Epithelial cell of esophagus (primary cell): ENCODE measurements around the gene POU2AF3.

Source experiments
- DNase-seq: peaks from one replicate; pipeline ENCODE4 v3.0.0; 2010; ENCODE audit warnings: low read depth
- H3K4me3 ChIP-seq: 2 replicates; pipeline ENCODE4 v1.5.1; 2011; ENCODE audit warnings: mild to moderate bottlenecking, low read length, control low read depth
- TF ChIP-seq, protein P1 (sequence below): IDR thresholded peaks from 2 replicates; pipeline ENCODE4 v1.5.1; 2011; ENCODE audit warnings: low read depth, mild to moderate bottlenecking, low read length, control low read depth, inconsistent platforms; ENCODE audit not compliant: insufficient read depth; ENCODE audit errors: missing control alignments

The POU2AF3 gene

DNA sequence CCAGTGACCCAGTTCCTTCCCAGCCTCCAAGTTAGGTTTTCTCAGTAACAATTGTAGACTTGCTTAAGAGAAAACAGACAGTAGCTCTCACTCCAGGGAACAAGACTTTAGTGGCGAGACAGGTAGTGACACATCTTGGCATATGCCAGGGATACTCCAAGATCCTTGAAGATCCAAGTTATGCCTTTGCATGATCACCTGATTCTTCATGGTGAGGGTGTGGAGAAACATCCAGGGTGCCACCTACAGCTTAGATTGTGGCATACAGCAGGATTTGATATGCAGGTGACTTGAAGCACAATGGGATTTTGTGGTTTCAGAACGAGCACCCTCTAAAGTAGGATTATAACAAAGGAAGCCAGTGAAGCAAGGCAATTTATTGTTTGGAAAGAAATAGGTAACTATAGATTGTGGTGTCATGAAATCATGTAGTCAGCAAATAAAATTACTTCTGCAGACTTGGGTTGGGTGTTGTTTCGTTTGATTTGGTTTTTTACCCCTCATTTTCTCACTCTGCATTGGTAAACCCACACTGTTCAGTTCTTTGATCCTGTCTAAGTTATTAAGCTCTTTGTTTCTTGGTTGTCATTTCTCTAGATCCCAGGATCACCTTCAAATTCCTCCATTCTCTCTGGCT is 9.2 kb downstream of the POU2AF3 start:
- TF ChIP-seq, protein P1, sequence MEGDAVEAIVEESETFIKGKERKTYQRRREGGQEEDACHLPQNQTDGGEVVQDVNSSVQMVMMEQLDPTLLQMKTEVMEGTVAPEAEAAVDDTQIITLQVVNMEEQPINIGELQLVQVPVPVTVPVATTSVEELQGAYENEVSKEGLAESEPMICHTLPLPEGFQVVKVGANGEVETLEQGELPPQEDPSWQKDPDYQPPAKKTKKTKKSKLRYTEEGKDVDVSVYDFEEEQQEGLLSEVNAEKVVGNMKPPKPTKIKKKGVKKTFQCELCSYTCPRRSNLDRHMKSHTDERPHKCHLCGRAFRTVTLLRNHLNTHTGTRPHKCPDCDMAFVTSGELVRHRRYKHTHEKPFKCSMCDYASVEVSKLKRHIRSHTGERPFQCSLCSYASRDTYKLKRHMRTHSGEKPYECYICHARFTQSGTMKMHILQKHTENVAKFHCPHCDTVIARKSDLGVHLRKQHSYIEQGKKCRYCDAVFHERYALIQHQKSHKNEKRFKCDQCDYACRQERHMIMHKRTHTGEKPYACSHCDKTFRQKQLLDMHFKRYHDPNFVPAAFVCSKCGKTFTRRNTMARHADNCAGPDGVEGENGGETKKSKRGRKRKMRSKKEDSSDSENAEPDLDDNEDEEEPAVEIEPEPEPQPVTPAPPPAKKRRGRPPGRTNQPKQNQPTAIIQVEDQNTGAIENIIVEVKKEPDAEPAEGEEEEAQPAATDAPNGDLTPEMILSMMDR: no peak
- no peak for DNase-seq
- H3K4me3 ChIP-seq: no peak overlapping the region

DNA sequence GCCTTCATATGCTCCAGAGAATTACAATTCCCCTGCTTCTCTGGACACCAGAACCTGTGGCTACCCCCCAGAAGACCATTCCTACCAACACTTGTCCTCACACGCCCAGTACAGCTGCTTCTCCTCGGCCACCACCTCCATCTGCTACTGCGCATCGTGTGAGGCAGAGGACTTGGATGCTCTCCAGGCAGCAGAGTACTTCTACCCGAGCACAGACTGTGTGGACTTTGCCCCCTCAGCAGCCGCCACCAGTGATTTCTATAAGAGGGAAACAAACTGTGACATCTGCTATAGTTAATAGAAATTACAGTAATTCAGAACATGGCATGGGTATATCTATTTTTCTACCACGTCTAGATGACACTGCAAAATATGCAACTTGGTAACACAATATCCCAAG is 9.8 kb downstream of the POU2AF3 start:
- no peak for DNase-seq

DNA sequence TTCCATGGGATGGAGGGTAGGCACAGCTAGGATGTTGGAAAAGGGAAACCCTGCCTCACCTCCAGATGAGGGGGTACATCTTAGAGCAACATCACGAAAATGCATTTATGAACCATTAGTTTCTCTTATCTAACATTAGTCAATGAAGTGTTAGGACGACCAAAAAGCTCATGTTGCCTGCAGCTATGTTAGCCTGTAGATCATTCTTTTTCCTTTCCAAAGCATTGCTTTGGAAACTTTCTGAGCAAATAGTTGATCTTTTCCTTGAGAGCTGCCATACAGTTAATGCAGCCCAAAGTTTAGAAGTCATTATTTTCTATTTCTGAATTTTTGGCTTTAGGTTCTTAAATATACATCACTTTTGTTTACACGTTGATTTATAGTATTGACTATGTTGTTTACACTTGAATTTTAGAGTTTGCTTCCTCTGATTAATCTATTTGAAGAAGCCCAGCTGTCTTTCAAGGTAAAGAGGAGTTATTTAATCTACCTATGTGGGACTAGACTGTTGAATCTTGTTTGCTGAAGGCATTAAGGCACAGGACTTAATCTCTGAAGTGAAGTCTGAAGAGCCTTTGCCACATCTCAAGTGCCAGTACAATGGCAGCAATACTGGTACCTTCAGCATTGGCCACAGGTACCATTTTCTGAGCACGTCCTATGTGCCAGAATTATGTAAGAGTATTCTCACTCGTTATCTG is 11.0 kb downstream of the POU2AF3 start:
- no peak for DNase-seq
- no peak overlapping the region for H3K4me3 ChIP-seq
- TF ChIP-seq, protein P1: no peak

More for the DNA sequence above, 9.8 kb downstream of the POU2AF3 start:
- no peak overlapping the region for H3K4me3 ChIP-seq
- TF ChIP-seq, protein P1: no peak

DNA sequence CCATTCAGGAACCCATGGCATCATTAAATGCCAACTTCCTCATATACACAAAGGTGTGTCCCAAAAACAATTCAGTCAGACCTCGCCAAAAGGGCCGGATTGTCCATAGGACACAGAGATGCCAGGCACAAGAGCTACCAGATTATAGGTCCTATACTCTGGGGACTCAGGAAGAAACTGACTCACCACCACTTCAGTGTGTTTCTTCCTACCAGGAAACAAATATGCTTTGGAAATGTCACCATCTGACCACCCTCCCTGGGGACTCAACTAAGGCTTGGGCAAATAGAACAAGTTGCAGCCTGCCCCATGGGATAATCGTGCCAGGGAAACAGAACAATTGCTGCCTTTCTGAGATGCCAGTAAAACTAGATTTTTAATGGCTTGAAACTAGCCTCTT is 11.7 kb downstream of the POU2AF3 start:
- peak; percentile 56 for DNase-seq
- TF ChIP-seq, protein P1: no peak
- no peak overlapping the region for H3K4me3 ChIP-seq

DNA sequence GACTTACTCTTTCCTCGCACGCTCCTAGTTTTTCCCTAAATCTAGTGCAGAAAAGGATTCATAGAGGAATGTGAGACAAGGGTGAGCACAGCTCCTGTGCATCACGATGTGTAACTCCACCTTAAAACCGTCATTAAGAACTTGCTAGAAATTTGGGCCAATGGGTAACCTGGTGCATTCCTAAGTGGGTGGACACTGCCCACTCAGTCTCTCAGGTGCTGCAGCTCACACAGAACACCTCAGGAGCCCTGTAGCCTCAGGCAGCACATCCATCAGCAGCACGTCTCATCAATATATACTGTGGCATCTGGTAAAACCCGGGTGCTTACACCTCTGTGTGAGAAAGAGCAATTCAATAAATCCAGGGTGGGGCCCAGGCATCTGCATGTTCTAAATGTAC is 12.4 kb downstream of the POU2AF3 start:
- H3K4me3 ChIP-seq: no peak overlapping the region
- TF ChIP-seq, protein P1: no peak
- DNase-seq: no peak

DNA sequence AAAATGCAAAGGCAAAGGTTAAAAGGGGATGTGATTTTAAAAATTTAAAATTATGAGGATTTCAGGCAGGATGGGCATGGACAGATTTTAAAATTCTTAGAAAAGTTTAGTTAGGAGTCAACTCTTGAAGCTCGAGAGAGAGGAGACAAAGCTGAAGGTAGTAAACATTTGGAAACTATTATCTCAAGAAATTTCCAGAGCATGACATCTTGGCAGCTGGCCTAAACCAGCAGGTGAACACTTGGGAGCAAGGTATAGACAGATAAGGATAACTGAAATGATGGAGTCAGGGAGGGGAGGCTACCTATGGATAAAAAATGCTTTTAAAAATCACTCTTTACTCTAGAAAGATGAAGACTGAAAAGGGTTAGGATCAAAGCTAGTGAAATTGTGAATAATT is 13.7 kb downstream of the POU2AF3 start:
- H3K4me3 ChIP-seq: no peak overlapping the region
- TF ChIP-seq, protein P1: no peak
- DNase-seq: no peak
